Muscle of leg (tissue), 9 donors: Measurements from ENCODE around the gene GRN. TPM values are rescaled to one million over a fixed set of nuclear protein-coding genes. Genes with fewer than 3 reads are reported as not detected.

Source experiments
- polyA plus RNA-seq, 8 donors: library from polyadenylated mRNA; unstranded; fragments of 120-200 nt; gene quantifications; one replicate each; pipeline versions ENCODE4 v1.2.1 to v1.2.3, GENCODE V29; 2013; ENCODE audit warnings: inconsistent platforms in 1 of 8, low replicate concordance in 1 of 8; ENCODE audit not compliant: insufficient read length in 8 of 8, insufficient read depth in 1 of 8
- total RNA-seq: library from RNA; stranded (reverse); fragments of 120-200 nt; gene quantifications from one replicate; pipeline ENCODE4 v1.2.4, GENCODE V29; 2013

The GRN gene
- total and polyA plus RNA-seq, 9 donors: 91.2 to 247 (median 217) TPM

Other genes starting within 250 kb of the GRN start
- 52.2 TPM for gene HDAC5, start 221.7 kb upstream of the GRN start, total RNA-seq
- 10 to 100 TPM; 44.4 to 64.4 (median 52.0) TPM for gene HDAC5, start 221.7 kb upstream of the GRN start, polyA plus RNA-seq
- 1.2 TPM for gene HROB, start 203.4 kb upstream of the GRN start, total RNA-seq
- gene HROB, start 203.4 kb upstream of the GRN start, polyA plus RNA-seq: 1 to 10 TPM; 2.1 to 3.4 (median 2.5) TPM
- 3.3 TPM for gene ASB16, start 174.6 kb upstream of the GRN start, total RNA-seq
- 10 to 100 TPM in 6 of 8 donors, 1 to 10 TPM in 2; 7.7 to 17.9 (median 12.3) TPM for gene ASB16, start 174.6 kb upstream of the GRN start, polyA plus RNA-seq
- 33.6 TPM for gene TMUB2, start 158.3 kb upstream of the GRN start, total RNA-seq
- gene TMUB2, start 158.3 kb upstream of the GRN start, polyA plus RNA-seq: 10 to 100 TPM; 38.2 to 53.2 (median 45.1) TPM
- gene ATXN7L3, start 145.4 kb upstream of the GRN start, total RNA-seq: 31.8 TPM
- 10 to 100 TPM; 46.1 to 58.2 (median 55.5) TPM for gene ATXN7L3, start 145.4 kb upstream of the GRN start, polyA plus RNA-seq
- gene UBTF, start 125.6 kb upstream of the GRN start, total RNA-seq: 54.3 TPM
- gene UBTF, start 125.6 kb upstream of the GRN start, polyA plus RNA-seq: 10 to 100 TPM; 66.4 to 88.6 (median 76.5) TPM
- gene SLC4A1, start 77.2 kb upstream of the GRN start, total RNA-seq: 6.2 TPM
- 10 to 100 TPM in 5 of 8 donors, 1 to 10 TPM in 3; 5.2 to 20.9 (median 12.9) TPM for gene SLC4A1, start 77.2 kb upstream of the GRN start, polyA plus RNA-seq
- gene RUNDC3A, start 36.7 kb upstream of the GRN start, total RNA-seq: 1.4 TPM
- 1 to 10 TPM; 1.4 to 5.2 (median 3.7) TPM for gene RUNDC3A, start 36.7 kb upstream of the GRN start, polyA plus RNA-seq
- 35.9 TPM for gene SLC25A39, start 20.5 kb upstream of the GRN start, total RNA-seq
- 10 to 100 TPM; 53.5 to 87.7 (median 71.2) TPM for gene SLC25A39, start 20.5 kb upstream of the GRN start, polyA plus RNA-seq
- 52.9 TPM for gene FAM171A2, start 18.6 kb downstream of the GRN start, total RNA-seq
- gene FAM171A2, start 18.6 kb downstream of the GRN start, polyA plus RNA-seq: 100 to 1,000 TPM in 3 of 8 donors, 10 to 100 TPM in 5; 55.3 to 110 (median 86.5) TPM
- gene ITGA2B, start 44.3 kb downstream of the GRN start, total RNA-seq: 2.0 TPM
- gene ITGA2B, start 44.3 kb downstream of the GRN start, polyA plus RNA-seq: 1 to 10 TPM; 1.7 to 4.1 (median 2.8) TPM
- 24.0 TPM for gene GPATCH8, start 158.1 kb downstream of the GRN start, total RNA-seq
- gene GPATCH8, start 158.1 kb downstream of the GRN start, polyA plus RNA-seq: 10 to 100 TPM; 24.2 to 35.8 (median 26.8) TPM
- 6.8 TPM for gene FZD2, start 212.2 kb downstream of the GRN start, total RNA-seq
- gene FZD2, start 212.2 kb downstream of the GRN start, polyA plus RNA-seq: 10 to 100 TPM; 18.0 to 30.4 (median 26.1) TPM